GM20000 (cell line): ENCODE data around the gene BPIFA1.

Experiments
- DNase-seq: peaks from one replicate; pipeline ENCODE4 v3.0.0; 2012; ENCODE audit warnings: low spot score
- CTCF ChIP-seq: IDR thresholded peaks from 2 replicates; pipeline ENCODE4 v1.5.1; 2012; ENCODE audit warnings: mild to moderate bottlenecking, control low read depth; ENCODE audit errors: extremely low read depth, missing control alignments

The BPIFA1 gene

DNA sequence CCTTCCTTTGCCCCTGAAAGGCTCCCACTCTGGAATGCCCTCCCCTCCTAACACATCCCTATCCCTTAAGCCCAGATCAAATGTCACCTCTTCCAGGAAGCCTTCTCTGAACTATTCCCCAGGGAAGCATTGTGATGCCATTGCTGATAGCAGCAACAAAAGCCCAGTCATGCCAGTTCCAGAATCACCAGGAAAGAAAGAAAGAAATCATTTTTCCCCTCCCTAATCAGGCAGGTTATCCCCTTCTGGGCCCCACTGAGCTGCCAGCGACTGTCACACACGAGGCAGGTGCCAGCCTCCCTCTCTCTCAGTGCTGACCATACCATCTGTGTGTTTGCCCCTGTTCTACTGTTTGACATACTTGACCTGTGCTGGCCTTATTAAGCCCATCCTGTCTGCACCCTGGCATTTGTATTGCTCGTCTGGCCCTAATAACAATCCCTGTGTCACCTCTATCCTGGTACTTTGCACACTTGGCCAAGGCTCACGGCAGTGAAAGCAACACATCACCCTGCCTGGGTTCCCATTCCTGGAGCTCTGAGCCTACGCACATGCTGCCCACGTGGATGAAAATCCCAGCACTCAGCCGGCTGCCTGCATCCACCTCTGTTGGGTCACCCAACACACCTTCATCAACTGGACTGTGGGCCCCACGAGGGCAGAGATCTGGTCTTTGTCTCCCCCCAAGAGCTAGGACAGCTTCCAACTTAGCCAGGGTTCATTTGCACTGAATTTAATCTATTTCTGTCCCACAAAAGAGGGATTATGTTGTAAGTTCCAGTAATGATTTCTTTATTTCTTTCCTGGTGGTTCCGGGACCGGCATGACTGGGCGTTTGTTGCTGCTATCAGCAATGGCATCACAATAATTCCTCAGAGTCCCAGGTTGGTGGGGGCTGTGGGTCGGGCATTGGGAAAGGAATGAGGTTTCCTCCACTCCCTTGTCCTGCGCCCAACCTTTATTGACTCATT is 42.0 kb downstream of the BPIFA1 start:
- no peak for DNase-seq
- TF ChIP-seq CTCF = no peak

DNA sequence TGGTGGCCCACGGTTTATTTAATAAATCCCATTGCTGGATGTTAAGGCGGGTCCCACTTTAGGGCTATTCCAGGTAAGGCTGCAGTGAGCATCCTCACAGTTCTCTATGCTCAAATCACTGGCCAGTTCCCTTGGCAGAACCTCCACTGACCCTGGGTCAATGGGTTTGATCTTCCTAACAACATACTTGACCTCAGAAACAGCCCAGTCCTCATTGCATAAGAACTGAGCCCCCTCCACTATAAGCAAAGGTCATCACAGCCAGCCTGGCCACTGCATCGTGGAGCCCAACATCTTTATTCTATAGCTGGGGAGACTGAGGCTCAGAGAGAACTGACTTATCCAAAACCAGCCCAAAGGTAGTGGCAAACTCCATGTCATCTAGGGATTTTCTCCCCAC is 42.9 kb downstream of the BPIFA1 start:
- TF ChIP-seq CTCF = no peak
- no peak for DNase-seq

GRCh38 chr20:33279261-33279910 is 43.6 kb downstream of the BPIFA1 start:
- TF ChIP-seq CTCF = no peak
- no peak for DNase-seq

DNA sequence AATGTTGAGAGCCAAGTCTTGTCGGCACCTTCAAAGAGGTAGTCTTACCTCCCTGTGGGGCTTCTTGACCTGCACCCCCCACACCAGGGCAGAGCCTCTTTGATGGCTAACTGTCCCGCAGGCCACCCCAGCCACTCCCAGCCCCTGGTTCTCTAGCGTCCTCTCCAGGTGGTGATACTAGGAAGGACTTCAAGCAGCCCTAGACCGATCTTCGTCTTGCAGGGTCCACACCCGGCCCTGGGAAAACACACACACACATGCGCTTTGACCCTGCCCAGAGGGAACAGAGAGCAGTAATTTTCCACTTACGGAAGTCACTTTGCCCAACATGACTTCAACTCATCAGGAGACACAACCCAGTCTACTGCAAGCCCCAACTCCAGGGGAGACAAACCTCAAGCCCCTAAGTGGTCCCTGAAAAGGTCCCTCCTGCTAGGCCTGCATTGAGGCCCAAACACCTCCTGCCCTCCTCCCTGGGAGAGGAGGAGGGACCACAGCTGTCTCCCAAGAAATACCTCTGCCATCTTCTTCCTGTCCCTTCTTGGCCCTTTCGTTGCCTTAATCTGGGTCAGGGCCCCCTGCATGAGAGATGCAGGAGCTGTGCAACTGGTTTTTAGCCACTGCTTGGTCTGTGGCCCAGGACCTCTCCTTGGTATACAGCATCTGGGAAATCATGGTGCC is 44.3 kb downstream of the BPIFA1 start:
- DNase-seq = no peak
- no peak for TF ChIP-seq CTCF

GRCh38 chr20:33280775-33281174 is 45.0 kb downstream of the BPIFA1 start:
- TF ChIP-seq CTCF = no peak
- DNase-seq = no peak

DNA sequence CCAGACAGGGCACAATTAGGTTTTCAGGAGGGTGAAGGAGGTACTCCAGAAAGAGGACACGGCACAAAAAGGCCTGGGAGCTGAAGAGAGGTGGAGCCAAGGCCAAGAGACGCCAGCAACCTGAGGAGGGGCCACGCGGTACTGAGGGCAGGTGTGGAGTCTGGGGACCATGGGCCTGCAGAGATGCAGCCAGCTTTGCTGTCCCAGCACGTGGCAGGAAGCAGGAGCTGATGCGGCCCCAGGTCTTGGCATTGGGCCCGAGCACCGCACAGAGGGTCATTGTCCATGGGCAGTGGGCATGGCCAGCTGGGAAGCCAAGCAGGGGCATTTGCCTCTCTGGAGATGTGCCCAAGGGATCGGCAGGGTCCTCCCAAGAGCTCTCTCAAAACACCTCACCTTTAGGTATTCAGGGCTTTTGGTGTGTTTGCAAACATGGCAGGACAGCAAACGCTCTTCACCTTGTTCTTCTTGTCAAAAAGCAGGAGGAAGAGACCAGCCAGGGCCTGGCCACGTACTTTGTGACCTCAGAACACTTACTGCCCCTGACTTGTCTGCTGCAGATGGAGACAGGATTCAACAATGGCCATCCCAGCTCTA is 45.9 kb downstream of the BPIFA1 start:
- TF ChIP-seq CTCF = no peak
- DNase-seq = no peak
